ENCODE results near the gene HOMER3. TPM values are rescaled to one million over a fixed set of nuclear protein-coding genes. Genes with fewer than 3 reads are reported as not detected.

The HOMER3 gene
- total and polyA plus RNA-seq, 2 of the 13 experiments (the other 11 are each of a cell fraction or from before 2014, with no cell fraction given) = 21.3 to 27.3 TPM

- Histone ChIP-seq H3K4me2 (ENCODE audit: low read depth, low read length) (no peak overlapping the region), H3K27me3 (ENCODE audit: control insufficient read depth in 1 of 2, insufficient read depth in 2 of 2, low read length in 2 of 2) (no peaks in the 10 kb centered on the region; a peak in 1 of 5 replicates), H3K9ac (ENCODE audit: insufficient read depth, low read depth, low read length) (no peak overlapping the region), H3K36me3 (replicated peaks in 1 of 2; ENCODE audit: control insufficient read depth in 1 of 2, insufficient read depth in 2 of 2, low read length in 2 of 2) (peaks cover 11 to 28% of the 10 kb centered on the region in 2 experiments), H3K4me1 (ENCODE audit: insufficient read depth, low read length) (peaks cover 17% of the 10 kb centered on the region), H3K9me3 (ENCODE audit: low read length) (no peaks in the 10 kb centered on the region), H3K79me2 (ENCODE audit: insufficient read depth, low read length) (no peaks in the 10 kb centered on the region), H3K27ac (ENCODE audit: extremely low read length, insufficient read depth, low read length) (no peak overlapping the region), H3K4me3 (replicated peaks in 1 of 3; ENCODE audit: insufficient read depth in 1 of 3, low read depth in 2 of 3, low read length in 3 of 3) (no peak overlapping the region), H2AFZ (ENCODE audit: low read length) (no peak overlapping the region), H4K20me1 (ENCODE audit: insufficient read depth, low read length) (no peaks in the 10 kb centered on the region)
- ATAC-seq (no peak), FAIRE-seq (no peak), DNase-seq (ENCODE audit: low spot score) (no peak)
- ChIA-PET POLR2A (interaction anchor here (0.7 to 1.6 kb wide), 2 partner anchors 18 to 271 kb away, joined by 3 to 5 read pairs; partner anchors contain the start of genes COPE and DDX49), CTCF (ENCODE audit: low intra/inter-chr PET ratio, low total read pairs) (no interaction called here)
- 85% methylated on average over 5 of the region's 7 CpGs for WGBS (ENCODE audit: low lambda C conversion rate)
- BruUV-seq (replicated peaks) = no TSS peak
- TF ChIP-seq ZNF121 (CRISPR knock-in tag; IDR thresholded peaks at IDR 0.05) (0 out of 2 replicates have a peak, but pooled peaks have one; percentile 22), ATF7-NPFF (CRISPR knock-in tag; IDR thresholded peaks at IDR 0.05; ENCODE audit: low read depth) (no peak)
- intact Hi-C loops (cut with micrococcal nuclease; ENCODE audit: unreplicated experiment) (no loop called here), in situ Hi-C loops (cut with HindIII; ENCODE audit: extremely low pct_ligation_motif_present, low pct_unique_long_range_greater_than_20kb) (no loop called here)
Observed at GRCh38 chr19:18901491-18901890, 39.5 kb downstream of the HOMER3 start.

- Histone ChIP-seq H3K9me3 (ENCODE audit: low read length) (no peaks in the 10 kb centered on the region), H3K4me3 (replicated peaks in 1 of 3; ENCODE audit: insufficient read depth in 1 of 3, low read depth in 2 of 3, low read length in 3 of 3) (no peak overlapping the region), H3K27ac (ENCODE audit: extremely low read length, insufficient read depth, low read length) (no peak overlapping the region), H3K27me3 (ENCODE audit: control insufficient read depth in 1 of 2, insufficient read depth in 2 of 2, low read length in 2 of 2) (no peaks in the 10 kb centered on the region; a peak in 1 of 5 replicates), H3K9ac (ENCODE audit: insufficient read depth, low read depth, low read length) (no peak overlapping the region), H3K36me3 (replicated peaks in 1 of 2; ENCODE audit: control insufficient read depth in 1 of 2, insufficient read depth in 2 of 2, low read length in 2 of 2) (peaks cover 8 to 22% of the 10 kb centered on the region in 2 experiments; a peak in 4 of 5 replicates), H3K79me2 (ENCODE audit: insufficient read depth, low read length) (no peaks in the 10 kb centered on the region), H3K4me1 (ENCODE audit: insufficient read depth, low read length) (peaks cover 17% of the 10 kb centered on the region), H4K20me1 (ENCODE audit: insufficient read depth, low read length) (no peaks in the 10 kb centered on the region), H2AFZ (ENCODE audit: low read length) (no peak overlapping the region), H3K4me2 (ENCODE audit: low read depth, low read length) (no peak overlapping the region)
- no peak for DNase-seq (ENCODE audit: low spot score)
- CTCF ChIA-PET (ENCODE audit: low intra/inter-chr PET ratio, low total read pairs) = no interaction called here
- in situ Hi-C loops (cut with HindIII; ENCODE audit: extremely low pct_ligation_motif_present, low pct_unique_long_range_greater_than_20kb) = no loop called here
- WGBS (ENCODE audit: low lambda C conversion rate) = 100% methylated on average over 8 of the region's 17 CpGs
- BruUV-seq (replicated peaks) = TSS peak; percentile 45
- POLR2A ChIA-PET = interaction anchor here (1.6 kb wide), 1 partner anchor 18 kb away, joined by 5 read pairs; the partner anchor contains the start of genes COPE and DDX49
- FAIRE-seq = no peak
- intact Hi-C loops (cut with micrococcal nuclease; ENCODE audit: unreplicated experiment) = no loop called here
- TF ChIP-seq NFE2 (CRISPR knock-in tag; IDR thresholded peaks at IDR 0.05) = no peak
- no peak for TF ChIP-seq ZNF746 (CRISPR knock-in tag; IDR thresholded peaks at IDR 0.05)
- TF ChIP-seq HNRNPL (IDR thresholded peaks at IDR 0.05; ENCODE audit: low read depth, low read length) = 0 out of 2 replicates have a peak, but pooled peaks have one; percentile 19
- no peak for TF ChIP-seq GLI4 (CRISPR knock-in tag; IDR thresholded peaks at IDR 0.05; ENCODE audit: borderline replicate concordance)
- TF ChIP-seq ZBTB33 (CRISPR knock-in tag; IDR thresholded peaks at IDR 0.05) = peak; percentile 40; the same call in 1 of the 2 replicates
- ATAC-seq = no peak
Observed at GRCh38 chr19:18900700-18901481, 40.1 kb downstream of the HOMER3 start.
